GM12878 (cell line): ENCODE results near the gene DIPK2A. TPM values are rescaled to one million over a fixed set of nuclear protein-coding genes. Genes with fewer than 3 reads are reported as not detected.
A peak's percentile ranks its signal among the peaks of the same experiment; 100 is the strongest.

Source experiments
- ATAC-seq: fragments of 200-7000 bp; cut with Tn5 transposase; 3 replicates; pipeline ENCODE4 v1.9.1; 2020; ENCODE audit warnings: mild to moderate bottlenecking, moderate library complexity
- BruUV-seq: library from RNA; stranded (reverse); fragments of 400-500 nt; replicated peaks from 2 replicates; lab custom pipeline; 2021; lab: Mats Ljungman, UMichigan
- CTCF ChIA-PET: fragments of 300-600 bp; sonication (Branson Sonifier 250); formaldehyde crosslinking; extraction: SDS; loops from one replicate; lab custom pipeline; 2021; ENCODE audit warnings: inconsistent platforms; lab: Yijun Ruan, JAX
- POLR2A ChIA-PET: fragments of 350-600 bp; formaldehyde crosslinking; extraction: SDS; loops from one replicate; lab custom pipeline; 2021; ENCODE audit warnings: inconsistent platforms; lab: Charles Lee
- RAD21 ChIA-PET: fragments of 300-600 bp; sonication (Branson Sonifier 250); formaldehyde crosslinking; loops from one replicate; lab custom pipeline; 2023; ENCODE audit warnings: antibody characterized with exemption; ENCODE audit not compliant: unreplicated experiment; lab: Charles Lee
- SMC1A ChIA-PET: fragments of 300-600 bp; sonication (Branson Sonifier 250); formaldehyde crosslinking; loops from one replicate; lab custom pipeline; 2023; ENCODE audit not compliant: unreplicated experiment, uncharacterized antibody; lab: Charles Lee
- DNase-seq: peaks from one replicate; pipeline ENCODE4 v3.0.0-alpha.2; 2011; ENCODE audit warnings: low read depth, low spot score
- FAIRE-seq: peaks from 3 replicates; lab custom pipeline; 2011; peaks lifted over from hg19 to GRCh38; lab: Jason Lieb, UNC
- H2AFZ ChIP-seq: 2 replicates; pipeline ENCODE4 v1.6.0; 2011; ENCODE audit warnings: low read depth, low read length, control low read depth; ENCODE audit not compliant: control insufficient read depth
- H3K27ac ChIP-seq: 2 replicates; pipeline ENCODE4 v1.5.1; 2011; ENCODE audit warnings: control low read depth; ENCODE audit not compliant: control insufficient read depth, insufficient read depth
- H3K27me3 ChIP-seq, 2 experiments: replicated peaks in 1 of 2; 2 replicates each; pipeline versions ENCODE4 v1.6.0 to v1.6.1; 2011; ENCODE audit warnings: low read length in 1 of 2; ENCODE audit not compliant: control insufficient read depth in 2 of 2, insufficient read depth in 2 of 2
- H3K36me3 ChIP-seq, 2 experiments: 2 replicates each; pipeline ENCODE4 v1.5.1; 2011; ENCODE audit warnings: low read length in 1 of 2; ENCODE audit not compliant: control insufficient read depth in 2 of 2, insufficient read depth in 2 of 2
- H3K4me1 ChIP-seq: 2 replicates; pipeline ENCODE4 v1.6.1; 2011; ENCODE audit warnings: mild to moderate bottlenecking, low read length, moderate library complexity, mixed read lengths; ENCODE audit not compliant: control insufficient read depth, insufficient read depth
- H3K4me2 ChIP-seq: 2 replicates; pipeline ENCODE4 v1.6.0; 2011; ENCODE audit warnings: control low read depth; ENCODE audit not compliant: control insufficient read depth, insufficient read depth
- H3K4me3 ChIP-seq: fragments of 200-600 bp; sonication (generic); 2 replicates; pipeline ENCODE4 v1.5.1; 2016
- H3K79me2 ChIP-seq: 2 replicates; pipeline ENCODE4 v1.6.0; 2011; ENCODE audit warnings: low read length; ENCODE audit not compliant: control insufficient read depth, insufficient read depth
- H3K9ac ChIP-seq: 2 replicates; pipeline ENCODE4 v1.8.0; 2011; ENCODE audit warnings: low read length, control low read depth, mixed read lengths; ENCODE audit not compliant: control insufficient read depth, insufficient read depth
- H3K9me3 ChIP-seq: replicated peaks from 3 replicates; pipeline ENCODE4 v1.5.1; 2011; ENCODE audit warnings: mild to moderate bottlenecking, low read length; ENCODE audit not compliant: control insufficient read depth, insufficient read depth
- H4K20me1 ChIP-seq: 2 replicates; pipeline ENCODE4 v1.6.0; 2011; ENCODE audit not compliant: control insufficient read depth, insufficient read depth
- CTCF ChIP-seq, 3 experiments: IDR thresholded peaks in 2 of 3; conservative IDR thresholded peaks in 1 of 3; 2 replicates each; pipeline ENCODE4 v1.5.1; 2011; ENCODE audit warnings: low read depth in 3 of 3, low read length in 3 of 3, mild to moderate bottlenecking in 3 of 3, control low read depth in 2 of 3, moderate library complexity in 2 of 3, inconsistent platforms in 1 of 3, mixed read lengths in 1 of 3; ENCODE audit not compliant: control insufficient read depth in 2 of 3, insufficient read depth in 1 of 3; ENCODE audit errors: extremely low read depth in 1 of 3
- IKZF2 ChIP-seq, 2 experiments: fragments of 450-650 bp; IDR thresholded peaks; 2 replicates each; pipeline ENCODE4 v1.6.1; 2017; ENCODE audit warnings: mild to moderate bottlenecking in 2 of 2, moderate library complexity in 2 of 2
- IRF4 ChIP-seq: IDR thresholded peaks from 2 replicates; pipeline ENCODE4 v1.6.1; 2011; ENCODE audit warnings: low read depth, low read length
- LARP7 ChIP-seq: fragments of 450-650 bp; IDR thresholded peaks from 2 replicates; pipeline ENCODE4 v1.6.1; 2017; ENCODE audit warnings: mild to moderate bottlenecking
- MTA3 ChIP-seq: IDR thresholded peaks from 2 replicates; pipeline ENCODE4 v1.6.1; 2012; ENCODE audit warnings: low read length, inconsistent platforms, borderline replicate concordance
- SP1 ChIP-seq: IDR thresholded peaks from one replicate; pipeline ENCODE4 v1.6.1; 2011; ENCODE audit warnings: low read depth, low read length
- STAT1 ChIP-seq: fragments of 450-650 bp; conservative IDR thresholded peaks from 2 replicates; pipeline ENCODE4 v1.6.1; 2014; ENCODE audit warnings: antibody characterized with exemption, mild to moderate bottlenecking
- TCF7 ChIP-seq: IDR thresholded peaks from 2 replicates; pipeline ENCODE4 v1.6.1; 2014; ENCODE audit warnings: antibody characterized with exemption, borderline replicate concordance
- WRNIP1 ChIP-seq: IDR thresholded peaks from 2 replicates; pipeline ENCODE4 v1.6.1; 2011; ENCODE audit warnings: low read depth, low read length, improper control_type of control experiment, borderline replicate concordance
- WGBS: methylation state at CpG from one replicate; pipeline ENCODE4 v1.1.6; 2016; ENCODE audit warnings: low lambda C conversion rate; ENCODE audit not compliant: insufficient replicate concordance, insufficient coverage; ENCODE audit errors: missing lambda C conversion rate; 5-methylcytosine and 5-hydroxymethylcytosine counted together
- in situ Hi-C: fragments of 300-500 bp; cut with MboI; formaldehyde crosslinking; loops from 9 replicates; pipeline ENCODE4 v1.14.3; 2018; ENCODE audit warnings: mixed read lengths
- intact Hi-C: fragments of 100-400 bp; cut with micrococcal nuclease; formaldehyde crosslinking; loops from one replicate; pipeline ENCODE4 v1.14.2; 2022; ENCODE audit not compliant: unreplicated experiment
- polyA plus RNA-seq, 11 experiments: library from polyadenylated mRNA; depleted of rRNA in 4 of 11; unstranded in 6 of 11; stranded (reverse) in 5 of 11; fragments of >200 nt; fragmentation: Nextera tagmentation in 4 of 11; fragmentation: Illumina TruSeq in 1 of 11; extraction: Ambion mirVana in 4 of 11; extraction: Trizol in 1 of 11; gene quantifications; 1 replicate in 1 of 11; 2 replicates in 10 of 11; pipeline versions ENCODE4 v1.2.1 to v1.2.3, GENCODE V29; 2011 to 2016; ENCODE audit warnings: inconsistent platforms in 2 of 11, missing spikeins in 2 of 11, low read depth in 1 of 11
- total RNA-seq, 4 experiments: library from RNA; depleted of rRNA in 3 of 4; stranded (reverse); fragments of >200 nt in 3 of 4; fragmentation: Illumina TruSeq in 1 of 4; extraction: Trizol in 1 of 4; gene quantifications; 2 replicates each; pipeline versions ENCODE4 v1.2.1 to v1.2.3, GENCODE V29; 2013 to 2021

DIPK2A gene
- total and polyA plus RNA-seq, 10 of the 15 experiments (the other 5 are each of a cell fraction or from before 2014, with no cell fraction given) = 4.6 to 36.4 (median 15.0) TPM

GRCh38 chr3:143979041-143979440 is 7.4 kb downstream of the DIPK2A start:
- BruUV-seq = no TSS peak
- ChIA-PET CTCF (no interaction called here), RAD21 (interaction anchor here (1.9 kb wide), 1 partner anchor 52 kb away, joined by 4 read pairs; no protein-coding TSS in a partner anchor), POLR2A (no interaction called here), SMC1A (interaction anchor here (1.2 kb wide), 1 partner anchor 9 kb away, joined by 3 read pairs; no protein-coding TSS in a partner anchor)
- in situ Hi-C loops (loop anchor here (10.0 kb wide), 1 partner anchor 456 kb away; no protein-coding TSS in a partner anchor), intact Hi-C loops (loop anchor here (10.0 kb wide), 2 partner anchors 516 to 606 kb away; no protein-coding TSS in a partner anchor)
- no peaks in the 10 kb centered on the region for H3K4me1 ChIP-seq
- peak overlapping the region; percentile 24; the same call in 1 of the 2 replicates for H3K27ac ChIP-seq
- H2AFZ ChIP-seq = no peak overlapping the region
- DNase-seq (no peak), ATAC-seq (no peak), FAIRE-seq (no peak)
- peaks cover 89% of the 10 kb centered on the region for H3K79me2 ChIP-seq
- peaks cover 9% of the 10 kb centered on the region for H3K9me3 ChIP-seq
- H3K4me3 ChIP-seq = no peak overlapping the region
- TF ChIP-seq SP1 (no peak), IRF4 (no peak), WRNIP1 (no peak), LARP7 (no peak), IKZF2 (IDR thresholded peaks at IDR 0.05) (no peak), TCF7 (no peak), CTCF (IDR thresholded peaks at IDR 0.05 in 2 of 3, conservative IDR thresholded peaks at IDR 0.05 in 1 of 3; ENCODE audit: control insufficient read depth in 2 of 3, extremely low read depth in 1 of 3, insufficient read depth in 1 of 3, low read depth in 3 of 3, low read length in 3 of 3) (no peak), STAT1 (no peak), MTA3 (no peak)
- no peaks in the 10 kb centered on the region for H4K20me1 ChIP-seq
- 96% methylated on average over 2 of the region's 2 CpGs for WGBS
- 0 out of 4 replicates have a peak, but pooled peaks cover 0 to 2% of the 10 kb centered on the region in 2 experiments for H3K36me3 ChIP-seq
- H3K4me2 ChIP-seq = peak overlapping the region; percentile 55; the same call in 1 of the 2 replicates
- H3K9ac ChIP-seq = no peak overlapping the region
- H3K27me3 ChIP-seq = no peaks in the 10 kb centered on the region
